HG02973 (cell line): Measurements from ENCODE around the gene PRR33.

Experiments
- ATAC-seq: cut with Tn5 transposase; IDR thresholded peaks from one replicate; pipeline ENCODE4 v1.9.1; 2021; ENCODE audit warnings: moderate library complexity; ENCODE audit not compliant: unreplicated experiment

PRR33 gene

GRCh38 chr11:1866776-1867175 lies 24.9 kb downstream of the PRR33 start:
- no peak for ATAC-seq

- ATAC-seq = no peak
Observed at GRCh38 chr11:1866226-1866625, 25.5 kb downstream of the PRR33 start.

- no peak for ATAC-seq
Observed at GRCh38 chr11:1864831-1865665, 26.6 kb downstream of the PRR33 start.

GRCh38 chr11:1864231-1864630 lies 27.5 kb downstream of the PRR33 start:
- ATAC-seq = no peak

- ATAC-seq = no peak
Observed at GRCh38 chr11:1863352-1864216, 28.1 kb downstream of the PRR33 start.

- ATAC-seq = no peak
Observed at GRCh38 chr11:1862588-1863351, 28.9 kb downstream of the PRR33 start.

GRCh38 chr11:1861435-1862411 lies 30.0 kb downstream of the PRR33 start:
- no peak for ATAC-seq

- ATAC-seq = no peak
Observed at GRCh38 chr11:1860108-1860507, 31.6 kb downstream of the PRR33 start.

- ATAC-seq = no peak
Observed at GRCh38 chr11:1859004-1859403, 32.7 kb downstream of the PRR33 start.

GRCh38 chr11:1858576-1858975 lies 33.1 kb downstream of the PRR33 start:
- no peak for ATAC-seq

GRCh38 chr11:1858154-1858553 lies 33.5 kb downstream of the PRR33 start:
- no peak for ATAC-seq

- ATAC-seq = no peak
Observed at GRCh38 chr11:1857064-1857463, 34.6 kb downstream of the PRR33 start.

- no peak for ATAC-seq
Observed at GRCh38 chr11:1856306-1857005, 35.2 kb downstream of the PRR33 start.

- no peak for ATAC-seq
Observed at GRCh38 chr11:1855886-1856265, 35.8 kb downstream of the PRR33 start.

- ATAC-seq = peak; percentile 38
Observed at GRCh38 chr11:1854949-1855885, 36.5 kb downstream of the PRR33 start.

- peak; percentile 22 for ATAC-seq
Observed at GRCh38 chr11:1854132-1854948, 37.4 kb downstream of the PRR33 start.

GRCh38 chr11:1853376-1854131 lies 38.1 kb downstream of the PRR33 start:
- no peak for ATAC-seq
